A673 (cell line): ENCODE measurements around the gene RAPGEF5. TPM values are rescaled to one million over a fixed set of nuclear protein-coding genes. Genes with fewer than 3 reads are reported as not detected.

Experiments used
- BruUV-seq: library from RNA; stranded (reverse); fragments of 400-500 nt; replicated peaks from 2 replicates; lab custom pipeline; 2021; lab: Mats Ljungman, UMichigan
- CTCF ChIA-PET: fragments of 300-600 bp; sonication (Branson Sonifier 250); formaldehyde crosslinking; loops from one replicate; lab custom pipeline; 2022; ENCODE audit warnings: antibody characterized with exemption; lab: Charles Lee
- POLR2A ChIA-PET: fragments of 300-600 bp; sonication (Branson Sonifier 250); formaldehyde crosslinking; loops from one replicate; lab custom pipeline; 2022; ENCODE audit warnings: antibody characterized with exemption; ENCODE audit not compliant: low non-redundant PET; lab: Charles Lee
- DNase-seq: peaks from one replicate; pipeline ENCODE4 v3.0.0-alpha.2; 2015; ENCODE audit warnings: low spot score
- H3K27ac ChIP-seq: fragments of 200-600 bp; sonication (generic); 2 replicates; pipeline ENCODE4 v1.5.1; 2016; ENCODE audit warnings: mixed run types, low read depth, mild to moderate bottlenecking, mixed read lengths, antibody characterized with exemption, low read length; ENCODE audit not compliant: poor library complexity, severe bottlenecking
- H3K27me3 ChIP-seq: fragments of 200-600 bp; sonication (generic); replicated peaks from 2 replicates; pipeline ENCODE4 v1.6.1; 2017; ENCODE audit warnings: mixed run types, low read depth, mild to moderate bottlenecking, mixed read lengths, antibody characterized with exemption, low read length; ENCODE audit not compliant: insufficient read depth, poor library complexity
- H3K36me3 ChIP-seq: fragments of 200-600 bp; sonication (generic); 2 replicates; pipeline ENCODE4 v1.6.1; 2016; ENCODE audit warnings: mixed run types, mild to moderate bottlenecking, mixed read lengths, antibody characterized with exemption, low read length; ENCODE audit not compliant: insufficient read depth, poor library complexity, severe bottlenecking
- H3K4me1 ChIP-seq: fragments of 200-600 bp; sonication (generic); 2 replicates; pipeline ENCODE4 v1.6.1; 2017; ENCODE audit warnings: mixed run types, mild to moderate bottlenecking, mixed read lengths, antibody characterized with exemption, low read length; ENCODE audit not compliant: insufficient read depth, poor library complexity, severe bottlenecking
- H3K4me3 ChIP-seq: fragments of 200-600 bp; sonication (generic); 2 replicates; pipeline ENCODE4 v1.5.1; 2016; ENCODE audit warnings: low read depth, mixed run types, mild to moderate bottlenecking, mixed read lengths, low read length; ENCODE audit not compliant: poor library complexity, severe bottlenecking
- H3K9me3 ChIP-seq: fragments of 200-600 bp; sonication (generic); 2 replicates; pipeline ENCODE4 v1.6.1; 2016; ENCODE audit warnings: mixed run types, low read depth, mild to moderate bottlenecking, mixed read lengths, antibody characterized with exemption, low read length; ENCODE audit not compliant: poor library complexity, severe bottlenecking
- EZH2 ChIP-seq: fragments of 200-600 bp; sonication (generic); IDR thresholded peaks from 2 replicates; pipeline ENCODE4 v1.6.1; 2017; ENCODE audit warnings: borderline replicate concordance, low read depth, mild to moderate bottlenecking, mixed read lengths, antibody characterized with exemption, low read length; ENCODE audit not compliant: poor library complexity, severe bottlenecking
- intact Hi-C: fragments of 100-400 bp; cut with micrococcal nuclease; formaldehyde crosslinking; loops from one replicate; pipeline ENCODE4 v1.10.0; 2022; ENCODE audit not compliant: unreplicated experiment
- total RNA-seq: library from RNA; stranded (reverse); gene quantifications from 2 replicates; pipeline ENCODE4 v1.2.3, GENCODE V29; 2021
- TF ChIP-seq, protein P1 (sequence below): fragments of 300-800, 200-600 bp; sonication (generic); conservative IDR thresholded peaks from 2 replicates; pipeline ENCODE4 v1.5.1; 2017; ENCODE audit warnings: low read depth, mild to moderate bottlenecking, antibody characterized with exemption, low read length, moderate library complexity, mixed read lengths

The RAPGEF5 gene
- total RNA-seq, 1 experiment from 2014 or later, result 10.7 TPM

DNA sequence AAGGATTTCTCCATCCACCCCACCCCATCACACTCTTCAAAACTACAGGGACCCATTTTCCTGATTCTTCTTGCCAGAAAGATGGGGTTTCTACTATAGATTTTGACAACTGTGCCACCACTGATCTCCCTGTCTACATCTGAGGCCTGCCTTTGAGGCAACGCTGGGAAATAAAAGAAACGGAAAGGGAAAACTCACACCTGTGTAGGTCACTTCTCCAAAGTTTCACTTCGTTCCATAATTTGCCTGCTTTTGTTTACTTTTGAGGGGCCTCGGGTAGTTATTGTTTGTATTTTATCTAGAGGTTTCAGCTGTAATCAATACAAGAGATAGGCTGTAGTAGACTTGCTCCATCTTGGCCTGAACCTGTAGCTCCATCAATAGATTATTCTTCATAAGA, 56.1 kb downstream of the RAPGEF5 start:
- ChIA-PET CTCF (no interaction called here), POLR2A (no interaction called here)
- no peaks in the 10 kb centered on the region for H3K27me3 ChIP-seq
- H3K4me1 ChIP-seq, result peaks cover 15% of the 10 kb centered on the region
- DNase-seq, result no peak
- no peak for TF ChIP-seq EZH2
- TF ChIP-seq, protein P1, sequence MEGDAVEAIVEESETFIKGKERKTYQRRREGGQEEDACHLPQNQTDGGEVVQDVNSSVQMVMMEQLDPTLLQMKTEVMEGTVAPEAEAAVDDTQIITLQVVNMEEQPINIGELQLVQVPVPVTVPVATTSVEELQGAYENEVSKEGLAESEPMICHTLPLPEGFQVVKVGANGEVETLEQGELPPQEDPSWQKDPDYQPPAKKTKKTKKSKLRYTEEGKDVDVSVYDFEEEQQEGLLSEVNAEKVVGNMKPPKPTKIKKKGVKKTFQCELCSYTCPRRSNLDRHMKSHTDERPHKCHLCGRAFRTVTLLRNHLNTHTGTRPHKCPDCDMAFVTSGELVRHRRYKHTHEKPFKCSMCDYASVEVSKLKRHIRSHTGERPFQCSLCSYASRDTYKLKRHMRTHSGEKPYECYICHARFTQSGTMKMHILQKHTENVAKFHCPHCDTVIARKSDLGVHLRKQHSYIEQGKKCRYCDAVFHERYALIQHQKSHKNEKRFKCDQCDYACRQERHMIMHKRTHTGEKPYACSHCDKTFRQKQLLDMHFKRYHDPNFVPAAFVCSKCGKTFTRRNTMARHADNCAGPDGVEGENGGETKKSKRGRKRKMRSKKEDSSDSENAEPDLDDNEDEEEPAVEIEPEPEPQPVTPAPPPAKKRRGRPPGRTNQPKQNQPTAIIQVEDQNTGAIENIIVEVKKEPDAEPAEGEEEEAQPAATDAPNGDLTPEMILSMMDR, result no peak
- intact Hi-C loops, result no loop called here
- no peaks in the 10 kb centered on the region for H3K9me3 ChIP-seq
- H3K27ac ChIP-seq, result no peak overlapping the region
- H3K36me3 ChIP-seq, result peaks cover 3% of the 10 kb centered on the region
- no TSS peak for BruUV-seq
- no peak overlapping the region for H3K4me3 ChIP-seq

DNA sequence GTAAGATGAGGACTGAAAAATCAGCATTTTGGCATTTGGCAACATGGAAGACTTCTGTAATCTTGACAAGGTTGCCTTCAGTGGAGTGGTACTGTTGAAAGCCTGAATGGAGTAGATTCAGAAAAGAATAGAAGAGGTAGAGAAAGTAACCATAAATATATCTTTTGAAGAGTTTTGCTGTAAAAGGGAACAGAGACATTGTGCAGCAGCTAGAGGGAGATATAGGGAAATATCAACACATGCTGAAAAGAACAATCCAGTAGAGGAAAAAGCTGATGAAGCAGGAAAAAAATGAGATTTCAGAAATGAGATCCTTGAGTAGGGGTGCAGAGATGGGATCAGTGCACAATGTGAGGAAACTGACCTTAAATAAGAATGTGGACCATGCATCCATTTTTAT, 60.0 kb downstream of the RAPGEF5 start:
- Histone ChIP-seq H3K9me3 (no peaks in the 10 kb centered on the region), H3K27ac (no peak overlapping the region), H3K4me1 (peaks cover 2% of the 10 kb centered on the region), H3K27me3 (no peaks in the 10 kb centered on the region), H3K36me3 (no peaks in the 10 kb centered on the region), H3K4me3 (no peak overlapping the region)
- intact Hi-C loops, result loop anchor here (5.0 kb wide), 1 partner anchor 185 kb away; no protein-coding TSS in a partner anchor
- ChIA-PET CTCF (interaction anchor here (1.4 kb wide), 1 partner anchor 186 kb away, joined by 11 read pairs; no protein-coding TSS in a partner anchor), POLR2A (no interaction called here)
- no peak for TF ChIP-seq EZH2
- TF ChIP-seq, protein P1, result peak; percentile 44
- DNase-seq, result no peak
- BruUV-seq, result no TSS peak

DNA sequence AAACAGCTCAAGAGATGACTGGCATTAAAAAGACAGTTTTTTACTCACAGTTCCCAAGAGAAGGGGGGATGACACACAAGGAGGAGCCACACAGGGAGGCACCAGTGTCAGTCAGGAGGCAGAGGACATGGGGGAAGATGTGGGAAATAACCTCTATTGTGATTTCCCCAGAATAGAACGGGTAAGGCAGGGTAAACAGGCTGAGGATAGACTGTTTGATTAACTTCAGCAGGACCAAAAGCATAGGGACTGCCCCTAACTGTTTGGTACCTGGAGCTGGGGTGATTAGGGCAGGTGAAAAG, 60.7 kb downstream of the RAPGEF5 start:
- intact Hi-C loops, result loop anchor here (5.0 kb wide), 1 partner anchor 184 kb away; no protein-coding TSS in a partner anchor
- BruUV-seq, result no TSS peak
- Histone ChIP-seq H3K27ac (no peak overlapping the region), H3K36me3 (no peaks in the 10 kb centered on the region), H3K4me3 (no peak overlapping the region), H3K4me1 (peaks cover 5% of the 10 kb centered on the region), H3K27me3 (no peaks in the 10 kb centered on the region), H3K9me3 (no peaks in the 10 kb centered on the region)
- DNase-seq, result no peak
- POLR2A ChIA-PET, result no interaction called here
- TF ChIP-seq, protein P1, result no peak
- TF ChIP-seq EZH2, result no peak
- CTCF ChIA-PET, result interaction anchor here (1.4 kb wide), 1 partner anchor 186 kb away, joined by 11 read pairs; no protein-coding TSS in a partner anchor
